K562 (cell line): ENCODE data around the gene NPAS3.

Experiments used
- FOSL1 ChIP-seq: fragments of 200-800 bp; sonication (Bioruptor generic); conservative IDR thresholded peaks from 2 replicates; pipeline ENCODE4 v1.6.1; 2016; ENCODE audit warnings: missing genetic modification characterization, missing compliant biosample characterization
- FOXA1 ChIP-seq: fragments of 450-650 bp; IDR thresholded peaks from 2 replicates; pipeline ENCODE4 v1.6.1; 2016; ENCODE audit warnings: mild to moderate bottlenecking, borderline replicate concordance
- GABPA ChIP-seq: fragments of 200-800 bp; sonication (Bioruptor generic); conservative IDR thresholded peaks from 2 replicates; pipeline ENCODE4 v1.6.1; 2016; ENCODE audit warnings: low read depth, missing genetic modification characterization, missing compliant biosample characterization
- KAT8 ChIP-seq: fragments of 450-650 bp; IDR thresholded peaks from 2 replicates; pipeline ENCODE4 v1.6.1; 2016; ENCODE audit warnings: low read depth, mild to moderate bottlenecking
- POLR2A ChIP-seq: fragments of 450-650 bp; conservative IDR thresholded peaks from 2 replicates; pipeline ENCODE4 v1.6.1; 2016
- RAD21 ChIP-seq, 2 experiments: fragments of 250-450 bp in 1 of 2; fragments of 450-650 bp in 1 of 2; sonication (Bioruptor Pico) in 1 of 2; formaldehyde crosslinking in 1 of 2; IDR thresholded peaks in 1 of 2; conservative IDR thresholded peaks in 1 of 2; 2 replicates each; pipeline versions ENCODE4 v1.4.0 to v1.8.0; 2020 to 2022; ENCODE audit warnings: mild to moderate bottlenecking in 2 of 2, moderate library complexity in 1 of 2
- SIX5 ChIP-seq, 2 experiments: IDR thresholded peaks; 2 replicates each; pipeline ENCODE4 v1.6.1; 2011; ENCODE audit warnings: low read length in 2 of 2, borderline replicate concordance in 1 of 2, low read depth in 1 of 2, mild to moderate bottlenecking in 1 of 2, moderate library complexity in 1 of 2; ENCODE audit not compliant: insufficient read depth in 1 of 2
- SRSF9 ChIP-seq: fragments of 200-400 bp; formaldehyde crosslinking; IDR thresholded peaks from 2 replicates; pipeline ENCODE4 v1.6.1; 2017; ENCODE audit warnings: low read depth, low read length, borderline replicate concordance
- ZNF124 ChIP-seq: sonication (generic); formaldehyde crosslinking; IDR thresholded peaks from 2 replicates; pipeline ENCODE4 v1.8.1; 2022; ENCODE audit warnings: missing genetic modification reagents
- ZNF707 ChIP-seq: fragments of 250-450 bp; sonication (Bioruptor Pico); conservative IDR thresholded peaks from 2 replicates; pipeline ENCODE4 v1.8.0; 2022; ENCODE audit warnings: inconsistent platforms, mild to moderate bottlenecking, moderate library complexity
- TF ChIP-seq, protein P1 (sequence below): fragments of 450-650 bp; formaldehyde crosslinking; IDR thresholded peaks from 2 replicates; pipeline ENCODE4 v1.4.0; 2020; ENCODE audit warnings: mild to moderate bottlenecking, moderate library complexity
- TF ChIP-seq, protein P2 (sequence below): fragments of 250-450 bp; sonication (Bioruptor Pico); IDR thresholded peaks from 2 replicates; pipeline ENCODE4 v1.5.0; 2021

- TF ChIP-seq, protein P1, sequence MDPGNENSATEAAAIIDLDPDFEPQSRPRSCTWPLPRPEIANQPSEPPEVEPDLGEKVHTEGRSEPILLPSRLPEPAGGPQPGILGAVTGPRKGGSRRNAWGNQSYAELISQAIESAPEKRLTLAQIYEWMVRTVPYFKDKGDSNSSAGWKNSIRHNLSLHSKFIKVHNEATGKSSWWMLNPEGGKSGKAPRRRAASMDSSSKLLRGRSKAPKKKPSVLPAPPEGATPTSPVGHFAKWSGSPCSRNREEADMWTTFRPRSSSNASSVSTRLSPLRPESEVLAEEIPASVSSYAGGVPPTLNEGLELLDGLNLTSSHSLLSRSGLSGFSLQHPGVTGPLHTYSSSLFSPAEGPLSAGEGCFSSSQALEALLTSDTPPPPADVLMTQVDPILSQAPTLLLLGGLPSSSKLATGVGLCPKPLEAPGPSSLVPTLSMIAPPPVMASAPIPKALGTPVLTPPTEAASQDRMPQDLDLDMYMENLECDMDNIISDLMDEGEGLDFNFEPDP (CRISPR knock-in tag): no peak
- no peak for TF ChIP-seq ZNF707 (CRISPR knock-in tag)
- no peak for TF ChIP-seq POLR2A
- TF ChIP-seq FOXA1: no peak
- TF ChIP-seq SIX5 (IDR thresholded peaks at IDR 0.05; ENCODE audit: borderline replicate concordance in 1 of 2, insufficient read depth in 1 of 2, low read depth in 1 of 2, low read length in 2 of 2): no peak
- TF ChIP-seq SRSF9: no peak
- TF ChIP-seq ZNF124: no peak
- TF ChIP-seq FOSL1 (tag): no peak
- TF ChIP-seq RAD21 (CRISPR knock-in tag; conservative IDR thresholded peaks at IDR 0.05 in 1 of 2, IDR thresholded peaks at IDR 0.05 in 1 of 2): no peak
- TF ChIP-seq, protein P2, sequence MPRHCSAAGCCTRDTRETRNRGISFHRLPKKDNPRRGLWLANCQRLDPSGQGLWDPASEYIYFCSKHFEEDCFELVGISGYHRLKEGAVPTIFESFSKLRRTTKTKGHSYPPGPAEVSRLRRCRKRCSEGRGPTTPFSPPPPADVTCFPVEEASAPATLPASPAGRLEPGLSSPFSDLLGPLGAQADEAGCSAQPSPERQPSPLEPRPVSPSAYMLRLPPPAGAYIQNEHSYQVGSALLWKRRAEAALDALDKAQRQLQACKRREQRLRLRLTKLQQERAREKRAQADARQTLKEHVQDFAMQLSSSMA (CRISPR knock-in tag): no peak
- no peak for TF ChIP-seq KAT8
- no peak for TF ChIP-seq GABPA (tag)
These were observed 766.8 kb downstream of the NPAS3 start for GRCh38 chr14:33705490-33705889.
